HepG2 (cell line): ENCODE measurements around the gene IGFBP6. TPM values are rescaled to one million over a fixed set of nuclear protein-coding genes. Genes with fewer than 3 reads are reported as not detected.

Experiments used
- ATAC-seq: fragments of 200-7000 bp; cut with Tn5 transposase; 3 replicates; pipeline ENCODE4 v1.9.1; 2020; ENCODE audit warnings: mild to moderate bottlenecking, moderate library complexity
- BruUV-seq: library from RNA; stranded (reverse); fragments of 400-500 nt; replicated peaks from 2 replicates; lab custom pipeline; 2021; lab: Mats Ljungman, UMichigan
- CTCF ChIA-PET: fragments of 300-600 bp; formaldehyde crosslinking; extraction: SDS; loops from one replicate; lab custom pipeline; 2021; ENCODE audit warnings: low total read pairs, inconsistent platforms, low intra/inter-chr PET ratio; lab: Yijun Ruan, JAX
- POLR2A ChIA-PET: fragments of 350-600 bp; sonication (Branson Sonifier 250); formaldehyde crosslinking; loops from one replicate; lab custom pipeline; 2020; ENCODE audit warnings: antibody characterized with exemption, inconsistent platforms; lab: Yijun Ruan, JAX
- DNase-seq: peaks from one replicate; pipeline ENCODE4 v3.0.0-alpha.2; 2015; ENCODE audit warnings: low spot score
- FAIRE-seq: peaks from 3 replicates; lab custom pipeline; 2011; peaks lifted over from hg19 to GRCh38; lab: Jason Lieb, UNC
- H2AFZ ChIP-seq: one replicate; pipeline ENCODE4 v1.6.1; 2011; ENCODE audit warnings: low read length, inconsistent platforms
- H3K27ac ChIP-seq: fragments of 300-600 bp; 3 replicates; pipeline ENCODE4 v1.8.0; 2011; ENCODE audit warnings: mixed run types, mild to moderate bottlenecking, mixed read lengths, low read length, inconsistent platforms; ENCODE audit not compliant: insufficient read depth; ENCODE audit errors: extremely low read length
- H3K27me3 ChIP-seq, 2 experiments: fragments of 200-600 bp in 1 of 2; 2 replicates in 1 of 2; 3 replicates in 1 of 2; pipeline versions ENCODE4 v1.6.0 to v1.8.0; 2011; ENCODE audit warnings: low read length in 2 of 2, mild to moderate bottlenecking in 2 of 2, moderate library complexity in 2 of 2, inconsistent platforms in 1 of 2; ENCODE audit not compliant: insufficient read depth in 2 of 2, control insufficient read depth in 1 of 2
- H3K36me3 ChIP-seq, 2 experiments: fragments of 200-600 bp in 1 of 2; replicated peaks in 1 of 2; 2 replicates in 1 of 2; 3 replicates in 1 of 2; pipeline versions ENCODE4 v1.5.1 to v1.8.0; 2011; ENCODE audit warnings: low read length in 2 of 2, inconsistent platforms in 1 of 2; ENCODE audit not compliant: insufficient read depth in 2 of 2, control insufficient read depth in 1 of 2
- H3K4me1 ChIP-seq: 2 replicates; pipeline ENCODE4 v1.5.1; 2012; ENCODE audit warnings: low read length, inconsistent platforms; ENCODE audit not compliant: insufficient read depth
- H3K4me2 ChIP-seq: 2 replicates; pipeline ENCODE4 v1.6.0; 2011; ENCODE audit warnings: low read depth, low read length, inconsistent platforms
- H3K4me3 ChIP-seq, 3 experiments: fragments of 200-600 bp in 1 of 3; sonication (generic), shearing (Covaris generic) in 1 of 3; replicated peaks in 1 of 3; 2 replicates each; pipeline ENCODE4 v1.5.1; 2011 to 2016; ENCODE audit warnings: low read length in 3 of 3, inconsistent platforms in 2 of 3, low read depth in 2 of 3, mild to moderate bottlenecking in 2 of 3, control low read depth in 1 of 3, mixed read lengths in 1 of 3; ENCODE audit not compliant: insufficient read depth in 1 of 3
- H3K79me2 ChIP-seq: one replicate; pipeline ENCODE4 v1.6.1; 2011; ENCODE audit warnings: low read length, inconsistent platforms; ENCODE audit not compliant: insufficient read depth
- H3K9ac ChIP-seq: 2 replicates; pipeline ENCODE4 v1.6.0; 2011; ENCODE audit warnings: mild to moderate bottlenecking, low read depth, low read length, inconsistent platforms; ENCODE audit not compliant: insufficient read depth
- H3K9me3 ChIP-seq: 2 replicates; pipeline ENCODE4 v1.5.1; 2012; ENCODE audit warnings: mild to moderate bottlenecking, low read length
- H4K20me1 ChIP-seq: 2 replicates; pipeline ENCODE4 v1.6.0; 2011; ENCODE audit warnings: inconsistent platforms, mild to moderate bottlenecking, low read length, moderate library complexity; ENCODE audit not compliant: insufficient read depth
- AGO1 ChIP-seq: fragments of 200-400 bp; formaldehyde crosslinking; IDR thresholded peaks from 2 replicates; pipeline ENCODE4 v1.6.1; 2017; ENCODE audit warnings: mild to moderate bottlenecking, low read depth, low read length, moderate library complexity; ENCODE audit not compliant: poor library complexity, severe bottlenecking
- CBX1 ChIP-seq: IDR thresholded peaks from one replicate; pipeline ENCODE4 v1.6.1; 2016; ENCODE audit warnings: antibody characterized with exemption, low read depth
- CCAR2 ChIP-seq: fragments of 200-400 bp; formaldehyde crosslinking; optimal IDR thresholded peaks from 2 replicates; pipeline ENCODE3; 2018; ENCODE audit warnings: low read depth, mild to moderate bottlenecking, low read length, moderate library complexity
- EEA1 ChIP-seq: sonication (generic); formaldehyde crosslinking; IDR thresholded peaks from 2 replicates; pipeline ENCODE4 v1.5.1; 2020; ENCODE audit warnings: mild to moderate bottlenecking, missing genetic modification reagents, borderline replicate concordance
- ELF4 ChIP-seq: sonication (generic); formaldehyde crosslinking; IDR thresholded peaks from 2 replicates; pipeline ENCODE4 v1.5.0; 2020; ENCODE audit warnings: missing genetic modification reagents, mild to moderate bottlenecking, moderate library complexity, borderline replicate concordance
- FOXJ3 ChIP-seq: sonication (generic); formaldehyde crosslinking; IDR thresholded peaks from 2 replicates; pipeline ENCODE4 v1.4.0; 2020; ENCODE audit warnings: missing genetic modification reagents, mild to moderate bottlenecking, borderline replicate concordance
- GABPA ChIP-seq, 2 experiments: IDR thresholded peaks; 2 replicates each; pipeline ENCODE4 v1.6.1; 2011 to 2016; ENCODE audit warnings: low read depth in 2 of 2, low read length in 1 of 2, missing biosample characterization in 1 of 2, missing genetic modification characterization in 1 of 2
- GPBP1L1 ChIP-seq: sonication (generic); formaldehyde crosslinking; IDR thresholded peaks from 2 replicates; pipeline ENCODE4 v1.5.0; 2020; ENCODE audit warnings: mild to moderate bottlenecking, missing genetic modification reagents
- ISX ChIP-seq: sonication (generic); formaldehyde crosslinking; conservative IDR thresholded peaks from 2 replicates; pipeline ENCODE4 v1.5.0; 2020; ENCODE audit warnings: missing genetic modification reagents
- LBX2 ChIP-seq: sonication (generic); formaldehyde crosslinking; IDR thresholded peaks from 2 replicates; pipeline ENCODE4 v1.5.0; 2020; ENCODE audit warnings: missing genetic modification reagents, mild to moderate bottlenecking, borderline replicate concordance
- MIXL1 ChIP-seq: IDR thresholded peaks from 2 replicates; pipeline ENCODE4 v1.6.1; 2016
- MTF1 ChIP-seq: sonication (generic); formaldehyde crosslinking; IDR thresholded peaks from 2 replicates; pipeline ENCODE4 v1.5.0; 2020; ENCODE audit warnings: missing genetic modification reagents
- NFIB ChIP-seq: sonication (generic); formaldehyde crosslinking; IDR thresholded peaks from 2 replicates; pipeline ENCODE4 v1.9.0; 2021; ENCODE audit warnings: missing genetic modification reagents, mild to moderate bottlenecking, borderline replicate concordance
- REL ChIP-seq: sonication (generic); formaldehyde crosslinking; conservative IDR thresholded peaks from 2 replicates; pipeline ENCODE4 v1.8.0; 2022; ENCODE audit warnings: mild to moderate bottlenecking, missing genetic modification reagents, moderate library complexity
- RNF2 ChIP-seq: fragments of 450-650 bp; conservative IDR thresholded peaks from 2 replicates; pipeline ENCODE4 v1.6.1; 2016; ENCODE audit warnings: low read depth
- RORA ChIP-seq: sonication (generic); formaldehyde crosslinking; IDR thresholded peaks from 2 replicates; pipeline ENCODE4 v1.5.0; 2020; ENCODE audit warnings: mild to moderate bottlenecking, missing genetic modification reagents, moderate library complexity
- SPEN ChIP-seq: sonication (generic); formaldehyde crosslinking; IDR thresholded peaks from 2 replicates; pipeline ENCODE4 v1.5.1; 2020; ENCODE audit warnings: low read depth, mild to moderate bottlenecking, missing genetic modification reagents
- SSRP1 ChIP-seq: IDR thresholded peaks from 2 replicates; pipeline ENCODE4 v1.6.1; 2016; ENCODE audit warnings: control low read depth
- TMF1 ChIP-seq: sonication (generic); formaldehyde crosslinking; IDR thresholded peaks from 2 replicates; pipeline ENCODE4 v1.8.1; 2022; ENCODE audit warnings: low read depth, missing genetic modification reagents
- ZFP37 ChIP-seq: sonication (generic); formaldehyde crosslinking; IDR thresholded peaks from 2 replicates; pipeline ENCODE4 v1.4.0; 2020; ENCODE audit warnings: missing genetic modification reagents, borderline replicate concordance
- ZNF20 ChIP-seq: sonication (generic); formaldehyde crosslinking; IDR thresholded peaks from 2 replicates; pipeline ENCODE4 v1.4.0; 2020; ENCODE audit warnings: mild to moderate bottlenecking, moderate library complexity, missing genetic modification reagents
- ZNF232 ChIP-seq: sonication (generic); formaldehyde crosslinking; IDR thresholded peaks from 2 replicates; pipeline ENCODE4 v1.4.0; 2020; ENCODE audit warnings: missing genetic modification reagents, borderline replicate concordance
- ZNF567 ChIP-seq: sonication (generic); formaldehyde crosslinking; IDR thresholded peaks from 2 replicates; pipeline ENCODE4 v1.8.1; 2023; ENCODE audit warnings: mild to moderate bottlenecking, missing genetic modification reagents, borderline replicate concordance
- ZNF788 ChIP-seq: sonication (generic); formaldehyde crosslinking; IDR thresholded peaks from 2 replicates; pipeline ENCODE4 v1.5.0; 2020; ENCODE audit warnings: mild to moderate bottlenecking, missing genetic modification reagents, borderline replicate concordance
- WGBS: methylation state at CpG from one replicate; pipeline ENCODE4 v1.1.6; 2017; ENCODE audit warnings: low lambda C conversion rate; 5-methylcytosine and 5-hydroxymethylcytosine counted together
- in situ Hi-C: cut with HindIII; loops from 2 replicates; pipeline ENCODE4 v1.10.0; 2017; ENCODE audit warnings: low pct_unique_long_range_greater_than_20kb; ENCODE audit not compliant: extremely low pct_ligation_motif_present
- intact Hi-C: fragments of 100-400 bp; cut with micrococcal nuclease; formaldehyde crosslinking; loops from one replicate; pipeline ENCODE4 v1.10.0; 2022; ENCODE audit not compliant: unreplicated experiment
- polyA plus RNA-seq, 8 experiments: library from polyadenylated mRNA; depleted of rRNA in 3 of 8; stranded (reverse) in 7 of 8; unstranded in 1 of 8; fragments of >200 nt; fragmentation: Illumina TruSeq in 4 of 8; extraction: Trizol in 4 of 8; gene quantifications; 2 replicates each; pipeline versions ENCODE4 v1.2.1 to v1.2.3, GENCODE V29; 2011 to 2016; ENCODE audit warnings: low read depth in 4 of 8, missing spikeins in 1 of 8, mixed read lengths in 1 of 8; ENCODE audit not compliant: insufficient read depth in 1 of 8
- total RNA-seq, 5 experiments: library from RNA; depleted of rRNA; stranded (reverse); fragments of >200 nt; fragmentation: Illumina TruSeq; extraction: Trizol; gene quantifications; 2 replicates each; pipeline ENCODE4 v1.2.3, GENCODE V29; 2016; ENCODE audit warnings: low read depth in 1 of 5

The IGFBP6 gene
- total and polyA plus RNA-seq, 2 of the 13 experiments (the other 11 are each of a cell fraction or from before 2014, with no cell fraction given): 3.9 to 25.2 TPM

- DNase-seq (peak; percentile 92), FAIRE-seq (peak; percentile 83), ATAC-seq (peak; percentile 81)
- POLR2A ChIA-PET: interaction anchor here (0.7 to 3.4 kb wide), 9 partner anchors 10 to 234 kb away, joined by 3 to 50 read pairs (median 8); partner anchors contain the start of genes CSAD, EIF4B, PFDN5 and SOAT2
- peak overlapping the region; percentile 61 for H3K27ac ChIP-seq
- peaks cover 34% of the 10 kb centered on the region for H3K4me1 ChIP-seq
- H3K4me2 ChIP-seq: peak overlapping the region; percentile 53
- WGBS: 28% methylated on average over 3 of the region's 5 CpGs
- H3K27me3 ChIP-seq: no peaks in the 10 kb centered on the region
- no peak overlapping the region for H3K9ac ChIP-seq
- H3K36me3 ChIP-seq: peaks cover 0 to 18% of the 10 kb centered on the region in 2 experiments; a peak in 2 of 5 replicates
- in situ Hi-C loops (loop anchor here (5.0 kb wide), 2 partner anchors 41 to 131 kb away; partner anchors contain the start of gene SOAT2), intact Hi-C loops (loop anchor here (1.0 kb wide), 1 partner anchor 8 kb away; no protein-coding TSS in a partner anchor)
- CTCF ChIA-PET: interaction anchor here (0.8 kb wide), 1 partner anchor 14 kb away, joined by 4 read pairs; no protein-coding TSS in a partner anchor
- peak overlapping the region in 1 of 3 experiments; percentile 18; a peak in 1 of 6 replicates for H3K4me3 ChIP-seq
- no peaks in the 10 kb centered on the region for H3K9me3 ChIP-seq
- H3K79me2 ChIP-seq: no peaks in the 10 kb centered on the region
- no TSS peak for BruUV-seq
- H2AFZ ChIP-seq: no peak overlapping the region
- H4K20me1 ChIP-seq: no peaks in the 10 kb centered on the region
- TF ChIP-seq RNF2: no peak
- TF ChIP-seq FOXJ3 (CRISPR knock-in tag): no peak
- peak; percentile 63; the same call in 1 of the 2 replicates for TF ChIP-seq MIXL1 (CRISPR knock-in tag)
- TF ChIP-seq TMF1: no peak
- no peak for TF ChIP-seq REL (CRISPR knock-in tag)
- peak; percentile 24; the same call in 1 of the 2 replicates for TF ChIP-seq ZNF788 (CRISPR knock-in tag)
- TF ChIP-seq ZFP37 (CRISPR knock-in tag): no peak
- no peak for TF ChIP-seq GPBP1L1
- TF ChIP-seq CCAR2: no peak
- TF ChIP-seq ISX (CRISPR knock-in tag): no peak
- TF ChIP-seq SPEN (CRISPR knock-in tag): 0 out of 2 replicates have a peak, but pooled peaks have one; percentile 57
- TF ChIP-seq RORA (CRISPR knock-in tag): no peak
- no peak for TF ChIP-seq EEA1 (CRISPR knock-in tag)
- TF ChIP-seq ZNF567 (CRISPR knock-in tag): no peak
- TF ChIP-seq ZNF20 (CRISPR knock-in tag): no peak
- no peak for TF ChIP-seq NFIB (CRISPR knock-in tag)
- TF ChIP-seq ZNF232 (CRISPR knock-in tag): no peak
- no peak for TF ChIP-seq CBX1
- TF ChIP-seq LBX2: no peak
- no peak for TF ChIP-seq MTF1
- TF ChIP-seq SSRP1 (CRISPR knock-in tag): no peak
- peak; percentile 58 for TF ChIP-seq AGO1
- TF ChIP-seq ELF4 (CRISPR knock-in tag): no peak
- no peak for TF ChIP-seq GABPA (IDR thresholded peaks at IDR 0.05; ENCODE audit: low read depth, low read length)
- no peak for TF ChIP-seq GABPA (CRISPR knock-in tag; IDR thresholded peaks at IDR 0.05; ENCODE audit: low read depth)
Measured at GRCh38 chr12:53061404-53062010, 36.0 kb upstream of the IGFBP6 start.
